ENCODE measurements around the gene IRF6. TPM values are rescaled to one million over a fixed set of nuclear protein-coding genes. Genes with fewer than 3 reads are reported as not detected.

The IRF6 gene
- total RNA-seq, 4 donors from 2014 or later = 9.9 to 66.4 (median 52.2) TPM

DNA sequence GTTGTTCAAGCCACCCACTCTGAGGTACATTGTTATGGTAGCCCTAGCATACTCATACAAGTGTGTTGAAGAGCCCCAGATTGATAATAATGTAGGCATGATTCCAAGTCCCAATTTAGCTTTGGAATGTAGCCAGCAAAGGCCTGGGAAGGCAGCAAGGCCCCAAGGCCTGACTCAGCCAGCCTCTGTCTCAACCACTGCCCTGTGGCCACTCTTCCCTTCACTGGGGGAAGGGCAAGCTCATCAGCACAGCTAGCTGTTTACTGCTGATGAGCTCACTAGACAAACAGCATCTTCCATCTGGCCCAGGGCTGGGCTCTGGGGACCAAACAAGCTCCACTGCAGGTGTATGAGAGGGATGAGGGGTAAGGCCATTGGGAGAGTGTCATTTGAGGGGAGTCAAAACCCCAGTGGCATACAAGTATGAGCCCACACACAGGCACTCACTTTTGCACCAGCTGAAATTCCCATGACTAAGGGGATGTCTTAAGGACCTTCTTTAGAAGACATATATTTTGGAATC, 2.2 kb upstream of the IRF6 start:
- Histone ChIP-seq H3K9me3 (no peaks in the 10 kb centered on the region), H3K36me3 (no peaks in the 10 kb centered on the region), H3K27me3 (no peaks in the 10 kb centered on the region), H3K27ac (no peak overlapping the region), H3K4me1 (peaks cover 0 to 6% (median 0%) of the 10 kb centered on the region in 4 donors), H3K4me3 (no peak overlapping the region)
- TF ChIP-seq, protein P1, sequence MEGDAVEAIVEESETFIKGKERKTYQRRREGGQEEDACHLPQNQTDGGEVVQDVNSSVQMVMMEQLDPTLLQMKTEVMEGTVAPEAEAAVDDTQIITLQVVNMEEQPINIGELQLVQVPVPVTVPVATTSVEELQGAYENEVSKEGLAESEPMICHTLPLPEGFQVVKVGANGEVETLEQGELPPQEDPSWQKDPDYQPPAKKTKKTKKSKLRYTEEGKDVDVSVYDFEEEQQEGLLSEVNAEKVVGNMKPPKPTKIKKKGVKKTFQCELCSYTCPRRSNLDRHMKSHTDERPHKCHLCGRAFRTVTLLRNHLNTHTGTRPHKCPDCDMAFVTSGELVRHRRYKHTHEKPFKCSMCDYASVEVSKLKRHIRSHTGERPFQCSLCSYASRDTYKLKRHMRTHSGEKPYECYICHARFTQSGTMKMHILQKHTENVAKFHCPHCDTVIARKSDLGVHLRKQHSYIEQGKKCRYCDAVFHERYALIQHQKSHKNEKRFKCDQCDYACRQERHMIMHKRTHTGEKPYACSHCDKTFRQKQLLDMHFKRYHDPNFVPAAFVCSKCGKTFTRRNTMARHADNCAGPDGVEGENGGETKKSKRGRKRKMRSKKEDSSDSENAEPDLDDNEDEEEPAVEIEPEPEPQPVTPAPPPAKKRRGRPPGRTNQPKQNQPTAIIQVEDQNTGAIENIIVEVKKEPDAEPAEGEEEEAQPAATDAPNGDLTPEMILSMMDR (IDR thresholded peaks at IDR 0.05) = no peak
- TF ChIP-seq POLR2A (IDR thresholded peaks at IDR 0.05) = no peak
- peak in 2 of 3 donors; percentile 79 to 87 for DNase-seq

DNA sequence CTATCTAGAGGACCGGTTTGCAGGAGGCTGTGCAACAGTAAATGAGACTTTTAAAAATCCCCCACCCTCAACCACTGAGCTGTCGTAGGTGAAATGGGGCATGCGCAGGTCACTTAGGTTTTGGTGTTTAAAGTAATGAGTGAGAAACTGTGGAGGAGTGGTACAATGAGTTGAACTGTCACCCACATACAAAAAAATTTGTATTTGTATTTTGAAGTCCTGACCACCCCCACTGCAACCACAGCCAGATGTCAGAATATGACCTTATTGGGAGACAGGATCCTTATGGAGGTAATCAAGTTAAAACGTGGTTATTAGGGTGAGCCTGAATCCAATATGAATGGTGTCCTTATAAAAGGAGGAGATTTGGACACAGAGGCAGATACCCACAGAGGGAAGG, 1.6 kb upstream of the IRF6 start:
- TF ChIP-seq POLR2A (IDR thresholded peaks at IDR 0.05) = no peak
- TF ChIP-seq, protein P1 (IDR thresholded peaks at IDR 0.05) = no peak
- Histone ChIP-seq H3K9me3 (no peaks in the 10 kb centered on the region), H3K27ac (no peak overlapping the region), H3K4me3 (no peak overlapping the region), H3K4me1 (peaks cover 0 to 11% (median 0%) of the 10 kb centered on the region in 4 donors), H3K27me3 (no peaks in the 10 kb centered on the region), H3K36me3 (no peaks in the 10 kb centered on the region)
- no peak for DNase-seq

DNA sequence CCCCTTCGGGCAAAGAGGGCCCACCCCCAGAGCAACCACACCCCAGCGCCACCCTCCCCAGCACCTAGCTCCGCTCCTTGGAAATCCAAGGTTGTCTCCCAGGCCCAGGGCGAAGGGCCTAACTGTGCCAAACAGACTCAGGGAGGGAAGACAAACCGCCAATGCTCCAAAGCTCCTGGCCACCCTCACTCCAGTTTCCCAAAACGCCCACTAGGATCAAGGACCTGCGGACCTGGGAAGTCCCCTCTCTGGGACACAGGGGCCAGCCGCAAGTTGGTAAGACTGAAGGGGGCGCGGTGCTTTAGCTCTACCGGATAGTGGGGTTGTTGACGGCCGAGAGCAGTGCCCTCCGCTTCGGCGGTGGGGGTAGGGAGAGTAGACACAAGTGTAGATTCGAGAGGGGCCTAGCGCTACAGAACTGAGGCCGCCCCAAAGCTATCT, 581 bp downstream of the IRF6 start:
- peaks cover 0 to 11% (median 0%) of the 10 kb centered on the region in 4 donors for H3K4me1 ChIP-seq
- DNase-seq = peak in 1 of 3 donors; percentile 72
- H3K4me3 ChIP-seq = peak overlapping the region in 3 of 4 donors; percentile 39 to 73 (median 68)
- peaks cover 0 to 5% (median 0%) of the 10 kb centered on the region in 3 donors for H3K36me3 ChIP-seq
- no peaks in the 10 kb centered on the region for H3K27me3 ChIP-seq
- peak in 1 of 2 donors; percentile 8 for TF ChIP-seq POLR2A (IDR thresholded peaks at IDR 0.05)
- TF ChIP-seq, protein P1 (IDR thresholded peaks at IDR 0.05) = no peak
- no peaks in the 10 kb centered on the region for H3K9me3 ChIP-seq
- peak overlapping the region in 3 of 4 donors; percentile 82 to 91 (median 86) for H3K27ac ChIP-seq

DNA sequence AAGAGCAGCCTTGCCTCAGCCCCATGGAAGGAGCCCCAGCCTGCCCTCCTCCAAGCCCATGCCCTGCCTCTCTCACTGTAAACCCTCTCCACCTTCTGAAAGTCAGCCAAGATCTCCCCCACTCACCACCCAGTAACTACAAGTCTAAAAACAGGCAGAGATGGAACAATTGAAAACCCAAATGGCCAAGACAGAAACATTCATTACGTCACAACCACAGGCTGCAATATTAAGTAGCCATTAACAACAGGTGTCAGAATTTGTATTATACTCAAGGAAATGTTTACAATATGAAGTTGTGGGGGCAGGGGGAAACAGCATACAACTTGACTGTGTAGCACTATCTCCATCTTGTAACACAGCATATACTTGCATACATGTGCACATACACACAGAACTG, 2.4 kb downstream of the IRF6 start:
- Histone ChIP-seq H3K36me3 (peaks cover 0 to 15% (median 0%) of the 10 kb centered on the region in 3 donors), H3K27me3 (no peaks in the 10 kb centered on the region), H3K27ac (no peak overlapping the region), H3K9me3 (no peaks in the 10 kb centered on the region), H3K4me1 (peaks cover 0 to 11% (median 0%) of the 10 kb centered on the region in 4 donors), H3K4me3 (no peak overlapping the region)
- DNase-seq = no peak
- TF ChIP-seq, protein P1 (IDR thresholded peaks at IDR 0.05) = no peak
- TF ChIP-seq POLR2A (IDR thresholded peaks at IDR 0.05) = no peak

DNA sequence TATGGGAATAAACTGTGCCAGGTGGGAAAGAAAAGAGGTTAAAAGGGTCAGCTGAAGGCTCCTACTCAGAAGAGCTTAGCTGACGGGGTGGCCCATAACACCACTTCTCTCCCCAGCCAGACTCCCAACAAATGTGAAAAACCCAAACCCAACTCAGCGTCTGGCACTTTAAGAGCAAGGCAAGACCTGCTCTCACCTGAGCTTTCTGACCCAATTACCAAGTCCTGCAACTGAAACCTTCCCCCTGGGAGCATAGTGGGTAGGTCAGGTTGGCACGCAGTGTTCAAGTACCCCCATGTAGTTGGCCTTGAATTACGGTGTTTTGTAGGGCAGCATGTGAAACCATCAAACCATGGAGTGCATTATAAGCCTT, 3.2 kb downstream of the IRF6 start:
- no peak for DNase-seq
- Histone ChIP-seq H3K36me3 (peaks cover 0 to 15% (median 0%) of the 10 kb centered on the region in 3 donors), H3K27me3 (no peaks in the 10 kb centered on the region), H3K27ac (no peak overlapping the region), H3K9me3 (no peaks in the 10 kb centered on the region), H3K4me1 (peaks cover 0 to 11% (median 0%) of the 10 kb centered on the region in 4 donors), H3K4me3 (no peak overlapping the region)
- TF ChIP-seq POLR2A (IDR thresholded peaks at IDR 0.05) = no peak
- TF ChIP-seq, protein P1 (IDR thresholded peaks at IDR 0.05) = no peak
